Hepatic stellate cell (primary cell): Measurements from ENCODE around the gene ODF2.
"Not testable (repeated sequence)": the region's sequence is repeated elsewhere in the genome, so short reads cannot be mapped to it uniquely, and the experiment has no call there.

Experiments
- DNase-seq: peaks from one replicate; pipeline ENCODE4 v3.0.0; 2011; ENCODE audit warnings: low spot score

ODF2 gene

GRCh38 chr9:128484686-128485413 lies 29.0 kb downstream of the ODF2 start:
- DNase-seq: no peak

DNA sequence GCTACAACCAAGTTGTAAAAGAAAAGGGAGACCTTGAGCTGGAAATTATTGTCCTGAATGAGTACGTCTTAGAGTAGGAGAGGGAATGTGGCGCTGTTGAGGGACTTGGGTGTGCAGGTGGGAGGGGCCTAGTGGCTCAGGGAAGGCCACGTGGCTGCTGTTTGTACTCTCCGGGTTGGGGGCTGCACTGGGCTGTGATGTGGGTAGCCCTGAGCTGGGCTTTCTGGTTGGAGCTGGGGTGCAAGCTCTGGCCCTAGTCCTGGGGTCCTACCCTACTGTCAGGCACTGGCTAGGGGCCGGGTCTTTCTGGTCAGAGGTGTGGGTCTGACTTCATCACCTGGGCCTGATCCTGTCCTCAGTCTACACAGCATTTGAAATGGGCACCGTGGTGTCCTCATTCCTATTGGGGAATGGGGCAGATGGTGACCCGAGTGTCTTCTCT lies 29.6 kb downstream of the ODF2 start:
- no peak for DNase-seq

DNA sequence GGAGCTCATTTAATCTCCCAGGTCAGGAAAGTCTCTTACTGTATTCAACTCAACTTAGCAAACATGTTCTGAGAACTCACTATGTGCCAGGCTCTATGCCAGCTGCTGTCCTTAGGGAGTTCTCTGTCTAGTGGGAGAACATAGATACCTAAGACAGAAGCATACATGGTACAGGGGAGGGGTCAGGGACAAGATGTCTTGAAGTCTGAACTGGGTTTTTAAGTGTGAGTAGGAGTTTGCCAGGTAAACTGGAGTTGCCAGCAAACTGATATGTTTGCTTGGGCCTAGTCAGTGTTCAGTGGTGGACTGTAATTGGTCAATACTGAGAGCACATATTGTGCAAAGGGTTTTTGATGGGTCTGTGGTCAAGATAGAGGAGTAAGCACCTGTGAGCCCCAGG lies 30.4 kb downstream of the ODF2 start:
- DNase-seq: no peak

DNA sequence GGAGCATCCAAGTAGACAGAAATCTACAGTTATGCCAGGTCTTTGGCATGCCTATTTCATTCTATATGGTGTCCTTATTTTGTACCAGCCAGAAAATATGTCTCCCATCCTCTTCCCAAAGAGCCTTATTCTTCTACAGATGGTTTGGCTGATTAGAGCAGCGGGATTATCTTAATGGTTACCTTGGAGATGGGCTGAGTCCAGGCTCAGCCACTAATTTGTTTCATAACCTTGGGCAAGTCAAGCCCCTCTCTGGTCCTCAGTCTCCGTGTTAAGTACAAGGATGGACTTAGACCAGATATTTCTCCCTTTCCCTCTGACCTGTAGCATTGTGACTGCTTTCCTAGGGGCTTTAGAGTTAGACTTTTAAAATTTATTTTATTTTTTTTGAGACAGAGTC lies 37.6 kb downstream of the ODF2 start:
- no peak for DNase-seq

DNA sequence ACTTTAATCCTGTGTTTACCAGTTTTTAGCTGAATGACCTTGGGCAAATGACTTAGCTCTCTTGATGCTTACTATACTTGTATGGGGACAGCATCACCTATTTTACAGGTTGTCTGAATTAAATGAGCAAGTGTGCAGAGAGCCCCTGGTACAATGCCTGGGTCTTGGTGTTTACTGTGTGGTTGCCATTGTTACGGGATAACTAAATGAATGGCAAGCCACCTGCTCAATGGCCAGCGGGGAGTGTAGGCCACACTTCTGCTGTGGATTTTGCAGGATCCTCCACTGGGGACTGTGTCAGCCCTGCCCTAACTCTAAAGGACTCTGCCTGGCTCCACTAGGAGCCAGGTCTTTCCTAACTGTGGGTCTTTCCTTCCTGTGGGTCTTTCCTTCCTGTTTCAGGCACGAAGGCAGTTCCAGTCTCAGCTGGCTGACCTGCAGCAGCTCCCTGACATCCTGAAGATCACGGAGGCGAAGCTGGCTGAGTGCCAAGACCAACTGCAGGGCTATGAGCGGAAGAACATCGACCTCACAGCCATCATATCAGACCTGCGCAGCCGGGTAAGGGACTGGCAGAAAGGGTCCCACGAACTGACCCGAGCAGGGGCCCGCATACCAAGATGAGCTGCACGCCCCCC lies 38.4 kb downstream of the ODF2 start:
- no peak for DNase-seq

DNA sequence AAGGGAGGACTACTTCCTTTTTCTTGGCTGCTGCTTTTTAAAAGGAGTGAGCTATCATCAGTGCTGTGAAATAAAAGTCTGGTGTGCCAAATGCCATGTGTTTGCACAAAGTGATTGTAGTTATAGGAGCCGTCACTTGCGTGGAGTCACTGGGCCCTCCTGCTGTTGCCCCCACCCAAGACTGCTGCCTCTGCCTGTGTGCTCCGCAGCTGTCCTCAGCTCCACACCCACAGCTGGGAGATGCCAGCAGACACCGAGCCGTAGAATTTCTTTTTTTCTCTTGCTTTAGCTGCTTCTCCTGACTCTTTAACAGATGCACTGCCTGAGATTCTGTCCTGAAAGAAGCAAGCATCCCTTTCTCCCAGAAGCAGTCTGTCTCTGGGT lies 38.9 kb downstream of the ODF2 start:
- DNase-seq: no peak

GRCh38 chr9:128495296-128495695 lies 39.5 kb downstream of the ODF2 start:
- DNase-seq: no peak

- no peak for DNase-seq
These were observed 40.1 kb downstream of the ODF2 start for GRCh38 chr9:128495804-128496417.

GRCh38 chr9:128497824-128498610 lies 42.2 kb downstream of the ODF2 start:
- no peak for DNase-seq

GRCh38 chr9:128498911-128499310 lies 43.1 kb downstream of the ODF2 start:
- no peak for DNase-seq

GRCh38 chr9:128499920-128500319 lies 44.1 kb downstream of the ODF2 start:
- DNase-seq: no peak

DNA sequence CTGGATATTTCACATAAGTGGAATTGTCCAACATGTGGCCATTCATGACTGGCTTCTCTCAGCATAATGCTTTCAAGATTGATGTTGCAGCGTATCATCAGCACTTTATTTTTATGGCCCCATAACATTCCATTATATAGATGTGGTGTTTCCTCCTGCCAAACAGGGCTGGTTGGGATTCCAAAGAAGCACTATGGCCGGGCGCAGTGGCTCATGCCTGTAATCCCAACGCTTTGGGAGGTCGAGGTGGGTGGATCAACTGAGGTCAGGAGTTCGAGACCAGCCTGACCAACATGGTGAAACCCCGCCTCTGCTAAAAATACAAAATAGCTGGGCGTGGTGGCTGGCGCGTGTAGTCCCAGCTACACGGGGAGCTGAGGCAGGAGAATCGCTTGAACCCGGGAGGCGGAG lies 47.6 kb downstream of the ODF2 start:
- DNase-seq: not testable (repeated sequence)

GRCh38 chr9:128503870-128504269 lies 48.1 kb downstream of the ODF2 start:
- peak; percentile 29 for DNase-seq

DNA sequence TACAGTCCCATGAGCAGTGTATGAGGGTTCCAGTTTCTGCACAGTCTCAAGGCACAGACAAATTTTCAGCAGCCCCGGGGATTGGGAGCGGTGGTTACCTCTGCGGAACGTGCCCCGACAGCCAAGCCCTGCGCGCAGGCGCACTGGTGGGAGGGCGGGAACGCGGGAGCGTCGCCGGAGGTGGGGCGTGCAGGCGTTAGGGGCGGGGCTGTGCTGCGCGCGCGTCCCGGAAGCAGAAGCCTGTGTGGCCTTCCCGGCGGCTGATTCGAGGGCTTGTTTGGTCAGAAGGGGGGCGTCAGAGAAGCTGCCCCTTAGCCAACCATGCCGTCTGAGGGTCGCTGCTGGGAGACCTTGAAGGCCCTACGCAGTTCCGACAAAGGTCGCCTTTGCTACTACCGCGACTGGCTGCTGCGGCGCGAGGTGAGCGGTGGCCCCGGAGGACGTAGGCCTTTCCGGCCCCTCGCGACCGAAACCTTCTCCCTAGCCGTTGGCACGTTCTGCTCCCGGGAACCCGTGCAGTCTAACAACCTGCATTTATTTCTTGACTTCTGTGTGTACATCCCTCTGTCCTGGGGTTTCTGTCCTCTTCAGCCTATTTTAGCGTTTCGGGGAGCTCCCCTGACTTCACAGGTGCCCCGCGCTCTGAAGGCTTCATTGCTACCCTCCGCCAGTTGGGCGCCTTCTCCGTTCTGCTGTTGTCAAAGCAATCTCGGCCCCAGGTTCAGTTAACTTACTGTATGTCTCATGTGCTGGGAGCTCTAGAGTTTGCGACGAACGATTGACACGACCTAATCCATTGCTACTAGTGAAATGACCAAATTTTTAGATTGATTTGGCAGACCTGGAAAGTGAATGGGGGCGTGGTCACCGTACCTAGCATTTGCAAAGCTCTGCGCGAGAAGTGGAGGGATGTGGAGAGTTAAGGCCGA lies 48.9 kb downstream of the ODF2 start, which contains the start of gene GLE1:
Gene GLE1 (plus strand): TSS at position 235 of the 929 bp plus-strand sequence. CDS start 87 bp downstream, at position 322.
- DNase-seq: peak; percentile 99

GRCh38 chr9:128505414-128505765 lies 49.6 kb downstream of the ODF2 start:
- DNase-seq: peak; percentile 43

- not testable (repeated sequence) for DNase-seq
These were observed 50.1 kb downstream of the ODF2 start for GRCh38 chr9:128505906-128506305.

- DNase-seq: no peak
These were observed 57.0 kb downstream of the ODF2 start for GRCh38 chr9:128512820-128513219.

DNA sequence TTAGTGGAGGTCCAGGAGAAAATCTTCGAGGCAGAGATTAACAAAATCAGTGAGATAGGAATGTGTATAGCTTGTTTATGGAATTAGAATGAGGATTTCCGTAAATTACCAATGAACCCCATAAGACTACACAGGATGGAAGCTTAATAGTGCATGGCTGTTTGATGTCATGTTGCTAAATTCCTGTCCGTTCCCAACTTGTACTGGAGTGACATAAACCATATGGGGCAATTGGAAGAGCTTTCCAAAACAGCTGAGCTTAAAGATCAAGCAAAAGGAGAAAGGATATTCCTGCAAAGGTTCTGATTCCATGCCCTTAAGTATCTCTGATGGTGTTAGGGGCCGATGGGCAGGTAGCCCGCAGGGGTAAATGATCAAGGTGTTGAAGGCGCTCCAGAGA lies 66.2 kb downstream of the ODF2 start:
- DNase-seq: no peak

GRCh38 chr9:128523199-128523925 lies 67.6 kb downstream of the ODF2 start:
- DNase-seq: no peak

GRCh38 chr9:128526720-128527119 lies 70.9 kb downstream of the ODF2 start:
- DNase-seq: no peak
